Uterus (tissue), 2 donors: ENCODE measurements around the gene NCOR2.

Source experiments
- POLR2A ChIP-seq, 2 donors: fragments of 450-650 bp; IDR thresholded peaks; one replicate each; pipeline ENCODE4 v1.6.1; 2016; ENCODE audit warnings: antibody characterized with exemption in 2 of 2, mild to moderate bottlenecking in 1 of 2, moderate library complexity in 1 of 2
- TF ChIP-seq, protein P1 (sequence below), 4 experiments: fragments of 200-600 bp in 2 of 4; fragments of 450-650 bp in 2 of 4; sonication (generic) in 2 of 4; IDR thresholded peaks; one replicate each; pipeline ENCODE4 v1.5.1; 2016 to 2019; ENCODE audit warnings: antibody characterized with exemption in 4 of 4, mild to moderate bottlenecking in 2 of 4, moderate library complexity in 1 of 4

DNA sequence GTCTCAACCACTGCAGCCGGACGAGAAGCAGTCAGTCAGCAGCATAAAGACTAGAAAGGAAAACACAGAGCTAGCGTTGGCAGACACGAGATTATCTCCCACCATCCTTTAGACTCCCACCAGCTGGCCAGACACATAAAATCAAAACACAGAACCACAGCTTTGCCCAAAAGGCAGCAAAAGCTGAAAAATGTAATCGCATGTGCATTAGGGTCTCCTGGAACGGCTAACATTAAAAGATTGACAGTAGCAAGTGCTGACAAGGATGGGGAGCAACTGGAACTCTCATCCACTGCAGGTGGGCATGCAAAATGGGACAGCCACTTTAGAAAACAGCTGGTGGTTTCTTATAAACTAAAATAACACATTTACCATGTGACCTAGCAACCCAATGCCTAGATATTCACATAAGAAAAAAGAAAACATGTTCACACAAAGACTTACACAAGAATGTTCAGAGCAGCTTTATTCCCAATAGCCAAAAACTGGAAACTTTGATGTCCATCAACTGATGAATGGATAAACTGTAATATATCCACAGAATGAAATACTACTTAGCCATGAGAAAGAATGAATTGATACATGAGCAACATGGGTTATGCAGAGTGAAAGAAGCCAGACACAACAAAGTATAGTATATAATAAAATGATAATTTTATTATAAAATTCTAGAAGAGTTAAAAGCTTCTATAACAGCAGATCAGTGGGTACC, 37.7 kb downstream of the NCOR2 start:
- TF ChIP-seq, protein P1, sequence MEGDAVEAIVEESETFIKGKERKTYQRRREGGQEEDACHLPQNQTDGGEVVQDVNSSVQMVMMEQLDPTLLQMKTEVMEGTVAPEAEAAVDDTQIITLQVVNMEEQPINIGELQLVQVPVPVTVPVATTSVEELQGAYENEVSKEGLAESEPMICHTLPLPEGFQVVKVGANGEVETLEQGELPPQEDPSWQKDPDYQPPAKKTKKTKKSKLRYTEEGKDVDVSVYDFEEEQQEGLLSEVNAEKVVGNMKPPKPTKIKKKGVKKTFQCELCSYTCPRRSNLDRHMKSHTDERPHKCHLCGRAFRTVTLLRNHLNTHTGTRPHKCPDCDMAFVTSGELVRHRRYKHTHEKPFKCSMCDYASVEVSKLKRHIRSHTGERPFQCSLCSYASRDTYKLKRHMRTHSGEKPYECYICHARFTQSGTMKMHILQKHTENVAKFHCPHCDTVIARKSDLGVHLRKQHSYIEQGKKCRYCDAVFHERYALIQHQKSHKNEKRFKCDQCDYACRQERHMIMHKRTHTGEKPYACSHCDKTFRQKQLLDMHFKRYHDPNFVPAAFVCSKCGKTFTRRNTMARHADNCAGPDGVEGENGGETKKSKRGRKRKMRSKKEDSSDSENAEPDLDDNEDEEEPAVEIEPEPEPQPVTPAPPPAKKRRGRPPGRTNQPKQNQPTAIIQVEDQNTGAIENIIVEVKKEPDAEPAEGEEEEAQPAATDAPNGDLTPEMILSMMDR (IDR thresholded peaks at IDR 0.05) = no peak
- no peak for TF ChIP-seq POLR2A (IDR thresholded peaks at IDR 0.05)
